GM08714 (cell line): ENCODE results near the gene GALNT14.

Source experiments
- H3K4me3 ChIP-seq: fragments of 200-500 bp; sonication (Bioruptor generic); 2 replicates; pipeline ENCODE4 v1.5.1; 2014; ENCODE audit warnings: mild to moderate bottlenecking, low read length, inconsistent platforms
- ZNF274 ChIP-seq: IDR thresholded peaks from 2 replicates; pipeline ENCODE4 v1.6.1; 2012; ENCODE audit warnings: mild to moderate bottlenecking, low read depth, low read length

The GALNT14 gene

DNA sequence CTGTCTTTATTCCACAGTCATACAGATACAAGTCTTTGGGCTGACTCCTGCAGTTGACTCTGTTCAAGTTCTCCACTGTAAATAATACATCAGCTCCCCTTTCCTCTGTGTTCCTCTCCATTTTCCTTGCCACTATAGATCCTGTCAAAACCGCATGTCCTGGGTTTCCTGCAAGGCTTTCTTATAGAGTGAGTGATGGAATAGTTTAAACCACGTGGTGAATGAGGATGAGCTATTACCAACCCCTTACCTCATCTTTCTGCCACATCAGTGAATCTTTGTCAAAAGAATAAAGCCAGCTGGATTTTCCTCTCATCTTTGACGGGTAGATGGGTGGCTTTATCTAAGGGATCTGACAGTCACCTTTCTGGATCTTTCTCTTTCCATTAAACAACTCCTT is 3.9 kb upstream of the GALNT14 start:
- TF ChIP-seq ZNF274: no peak
- H3K4me3 ChIP-seq: no peak overlapping the region

- TF ChIP-seq ZNF274: no peak
- no peak overlapping the region for H3K4me3 ChIP-seq
Measured at GRCh38 chr2:31141443-31142085, 3.3 kb upstream of the GALNT14 start.

DNA sequence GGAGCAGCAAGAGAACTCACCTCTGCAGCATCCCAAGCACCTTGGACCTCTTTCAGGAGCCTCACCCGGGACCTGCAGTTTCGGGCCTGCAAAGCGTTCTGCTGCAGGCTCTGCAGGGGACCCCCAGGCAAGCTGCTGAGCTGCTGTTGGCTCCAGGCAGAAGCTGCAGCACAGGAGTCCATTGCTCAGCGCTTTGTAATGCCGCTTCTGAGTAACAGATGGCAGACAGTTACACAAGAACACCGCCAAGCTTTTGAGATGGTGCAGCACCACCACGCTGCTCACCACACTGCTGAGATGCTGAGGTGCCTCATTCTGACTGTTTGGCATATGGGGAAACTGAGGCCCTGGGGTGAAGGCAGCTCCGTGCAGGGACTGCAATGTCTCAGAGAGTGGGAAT is 1.9 kb upstream of the GALNT14 start:
- TF ChIP-seq ZNF274: no peak
- H3K4me3 ChIP-seq: no peak overlapping the region

- TF ChIP-seq ZNF274: no peak
- H3K4me3 ChIP-seq: no peak overlapping the region
Measured at GRCh38 chr2:31139671-31140070, 1.4 kb upstream of the GALNT14 start.

DNA sequence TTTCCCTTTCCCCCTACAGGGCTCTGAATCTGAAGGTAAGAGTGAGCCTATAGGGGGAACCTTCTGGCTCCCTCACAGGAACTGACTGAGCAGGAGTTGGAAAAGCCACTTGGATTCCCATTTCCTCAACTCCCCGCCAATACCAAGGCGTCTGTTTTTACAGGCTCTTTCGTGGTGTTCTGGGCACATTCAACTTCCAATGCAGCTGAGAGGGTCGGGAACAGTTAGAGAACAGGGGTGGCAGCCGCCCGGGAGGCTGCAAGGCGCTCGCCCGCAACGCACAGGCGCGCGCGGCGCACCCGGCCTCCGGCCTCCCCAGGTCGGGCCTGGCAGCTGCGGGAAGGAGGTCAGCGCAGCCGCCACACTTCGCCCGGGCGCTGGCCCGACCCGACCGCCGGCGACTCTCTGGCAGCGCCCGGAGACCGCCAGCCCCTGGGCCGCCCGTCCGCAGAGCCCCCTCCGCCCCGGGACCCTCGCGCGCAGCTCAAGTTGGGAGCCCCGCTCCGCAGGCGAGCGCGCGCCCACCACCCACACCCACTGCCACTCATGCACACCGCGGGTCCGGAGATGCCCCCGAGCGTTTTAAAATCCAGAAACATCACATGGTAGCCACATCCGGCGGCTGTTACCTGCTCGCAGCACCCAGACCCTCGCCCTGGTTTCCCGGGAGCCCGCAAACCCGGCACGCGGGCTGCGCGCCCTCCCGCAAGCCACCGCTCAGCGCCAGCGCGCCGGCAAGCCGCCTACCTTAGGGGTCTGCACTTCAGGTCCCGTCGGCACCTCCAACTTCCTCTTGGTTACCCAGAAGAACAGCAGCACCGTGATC is 816 bp downstream of the GALNT14 start:
- no peak for TF ChIP-seq ZNF274
- no peak overlapping the region; the same call in 1 of the 2 replicates for H3K4me3 ChIP-seq

GRCh38 chr2:31136732-31137131 is 1.5 kb downstream of the GALNT14 start:
- H3K4me3 ChIP-seq: no peak overlapping the region
- no peak for TF ChIP-seq ZNF274

GRCh38 chr2:31136000-31136399 is 2.2 kb downstream of the GALNT14 start:
- no peak overlapping the region for H3K4me3 ChIP-seq
- TF ChIP-seq ZNF274: no peak

GRCh38 chr2:31134480-31134879 is 3.8 kb downstream of the GALNT14 start:
- TF ChIP-seq ZNF274: no peak
- no peak overlapping the region for H3K4me3 ChIP-seq

DNA sequence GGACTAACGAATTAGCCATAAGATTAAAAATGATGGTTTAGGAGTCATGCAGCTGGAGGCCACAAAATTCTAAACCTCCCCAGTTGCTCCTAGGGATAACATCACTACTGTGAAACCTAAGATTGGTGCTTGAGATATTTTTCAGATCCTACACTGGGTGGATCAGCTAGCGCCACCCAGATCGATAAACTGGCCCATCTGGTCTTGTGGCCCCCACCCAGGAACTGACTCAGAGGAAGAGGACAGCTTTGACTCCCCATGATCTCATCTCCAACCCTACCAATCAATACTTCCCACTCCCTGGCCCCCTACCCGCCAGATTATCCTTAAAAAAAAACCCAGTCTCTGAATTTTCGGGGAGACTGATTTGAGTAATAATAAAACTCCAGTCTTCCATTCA is 5.5 kb downstream of the GALNT14 start:
- TF ChIP-seq ZNF274: no peak
- no peak overlapping the region for H3K4me3 ChIP-seq

DNA sequence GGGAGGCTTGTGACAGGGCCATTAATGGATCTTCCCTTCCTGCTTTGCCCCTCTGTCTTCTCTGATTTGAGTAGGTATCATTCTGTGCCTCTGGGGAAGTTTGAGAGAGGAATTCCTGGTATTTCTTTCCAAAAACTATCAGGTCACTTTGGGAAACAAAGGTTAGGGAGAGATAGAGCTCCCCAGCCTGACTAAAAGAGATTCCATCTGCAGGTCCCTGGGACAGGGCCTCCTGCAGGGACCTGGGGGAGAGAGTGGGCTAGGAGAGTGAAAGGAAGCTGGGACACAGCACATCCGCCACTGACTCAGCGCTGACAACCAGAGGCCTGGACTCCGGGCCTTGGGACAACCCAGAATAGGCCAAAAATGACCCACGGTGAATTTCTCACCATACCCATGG is 6.4 kb downstream of the GALNT14 start:
- H3K4me3 ChIP-seq: no peak overlapping the region
- no peak for TF ChIP-seq ZNF274

DNA sequence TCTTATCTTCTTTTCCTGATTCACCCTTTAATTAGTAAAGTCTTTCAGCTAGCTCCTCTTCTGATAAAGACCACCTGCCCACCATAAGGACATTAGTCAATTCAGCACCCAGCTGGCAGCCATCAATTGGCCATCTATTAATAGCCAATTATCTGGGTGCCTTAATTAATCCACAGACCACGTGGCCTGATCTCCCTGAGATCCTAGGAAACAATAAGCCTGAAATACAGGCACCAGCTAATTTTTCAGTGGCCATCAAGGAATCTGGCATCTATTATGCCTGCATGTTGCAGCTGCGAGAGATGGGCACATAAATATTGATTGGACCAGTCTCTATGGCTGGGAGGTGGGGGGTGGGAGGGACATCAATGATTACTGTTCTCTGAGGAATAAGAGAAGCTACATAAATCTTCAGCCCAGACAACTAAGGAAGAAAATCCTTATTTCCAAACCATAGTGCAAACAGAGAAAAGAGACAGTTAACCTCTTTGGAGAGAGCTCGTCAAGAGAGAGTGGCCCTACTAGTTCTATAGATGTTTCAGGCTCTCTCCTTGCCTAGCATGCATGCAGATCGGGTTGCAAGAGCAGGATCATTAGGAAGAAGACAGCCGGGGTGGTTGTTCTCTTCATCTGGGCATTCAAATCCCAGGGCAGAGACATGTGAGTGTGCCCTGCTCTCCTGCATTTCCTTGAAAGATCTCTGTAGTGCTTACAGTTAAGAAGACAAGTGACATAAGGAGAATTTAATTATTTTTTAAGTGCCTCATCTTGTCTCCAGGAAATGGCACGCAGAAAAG is 8.7 kb downstream of the GALNT14 start:
- TF ChIP-seq ZNF274: no peak

DNA sequence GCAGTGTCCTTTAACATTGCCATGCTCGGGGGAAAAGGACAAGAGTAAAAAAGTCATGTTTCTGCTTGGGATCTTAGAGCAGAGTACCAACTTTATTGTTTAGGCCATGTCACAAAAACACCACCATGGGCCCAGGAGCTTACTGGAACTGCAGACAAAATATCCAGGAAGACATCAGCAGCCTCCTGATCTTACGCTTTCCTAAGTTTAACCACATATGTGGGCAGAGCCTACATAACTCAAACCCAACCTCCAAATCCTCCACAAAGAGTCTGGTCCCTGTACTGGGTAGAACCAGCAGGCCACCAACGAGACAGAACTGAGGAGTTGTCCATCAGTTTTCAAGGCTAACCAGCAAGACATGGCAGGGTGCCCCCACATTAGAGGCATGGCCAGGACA is 10.3 kb downstream of the GALNT14 start:
- H3K4me3 ChIP-seq: no peak overlapping the region
- no peak for TF ChIP-seq ZNF274

More for the DNA sequence above, 8.7 kb downstream of the GALNT14 start:
- H3K4me3 ChIP-seq: no peak overlapping the region

DNA sequence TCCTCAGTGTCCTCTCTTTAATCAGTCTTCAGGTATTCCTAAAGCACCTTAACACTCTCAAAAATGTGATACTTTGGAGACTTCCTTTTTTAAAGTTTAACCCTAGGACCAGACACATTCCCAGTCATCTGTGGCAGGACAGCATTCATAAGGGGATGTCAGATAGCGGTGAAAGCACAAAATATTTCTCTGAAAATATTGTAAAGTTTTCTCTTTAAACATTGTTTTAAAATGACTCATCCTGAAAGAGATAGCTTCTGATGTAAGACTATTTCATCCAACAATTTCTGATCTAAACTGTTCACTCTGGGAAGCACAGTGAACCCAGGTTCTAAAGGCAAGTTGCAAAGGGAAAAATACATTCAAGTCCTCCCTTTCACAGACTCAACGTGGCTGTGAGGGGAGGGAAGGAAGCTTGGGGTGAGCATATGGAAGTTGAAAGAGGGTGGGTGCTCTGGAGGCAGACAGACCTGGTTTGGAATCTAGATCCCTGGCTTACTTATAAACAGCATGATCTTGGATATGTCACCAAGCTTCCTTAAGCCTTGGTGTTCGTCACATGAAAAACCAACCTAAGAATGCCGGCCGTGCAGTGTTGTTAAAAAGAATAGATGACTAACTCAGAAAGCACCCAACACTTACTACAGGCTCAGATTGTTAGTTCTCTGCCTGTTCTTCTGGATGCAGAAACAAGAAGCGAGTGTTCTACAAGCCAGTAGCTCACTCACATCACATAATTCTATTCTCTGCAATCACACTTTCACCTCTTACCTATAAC is 12.1 kb downstream of the GALNT14 start:
- no peak overlapping the region for H3K4me3 ChIP-seq
- no peak for TF ChIP-seq ZNF274

- no peak for TF ChIP-seq ZNF274
- no peak overlapping the region for H3K4me3 ChIP-seq
Measured at GRCh38 chr2:31124904-31125303, 13.3 kb downstream of the GALNT14 start.
